IMR-90 (cell line): ENCODE measurements around the gene ZNF358. TPM values are rescaled to one million over a fixed set of nuclear protein-coding genes. Genes with fewer than 3 reads are reported as not detected.

Experiments
- ATAC-seq: fragments of 200-7000 bp; cut with Tn5 transposase; 2 replicates; pipeline ENCODE4 v1.9.1; 2020; ENCODE audit warnings: low read depth, mild to moderate bottlenecking, moderate library complexity
- BruUV-seq: library from RNA; stranded (reverse); fragments of 400-500 nt; replicated peaks from 2 replicates; lab custom pipeline; 2021; lab: Mats Ljungman, UMichigan
- CTCF ChIA-PET: fragments of 300-600 bp; formaldehyde crosslinking; extraction: SDS; loops from one replicate; lab custom pipeline; 2021; ENCODE audit warnings: antibody characterized with exemption; lab: Yijun Ruan, JAX
- POLR2A ChIA-PET: fragments of 300-600 bp; sonication (Branson Sonifier 250); formaldehyde crosslinking; loops from one replicate; lab custom pipeline; 2022; ENCODE audit warnings: antibody characterized with exemption; ENCODE audit not compliant: unreplicated experiment; lab: Charles Lee
- DNase-seq: peaks from one replicate; pipeline ENCODE4 v3.0.0; 2013
- H2AFZ ChIP-seq: replicated peaks from 2 replicates; pipeline ENCODE3; 2013; ENCODE audit warnings: low read length, mild to moderate bottlenecking; ENCODE audit not compliant: poor library complexity
- H2AK5ac ChIP-seq: 2 replicates; pipeline ENCODE4 v1.6.1; 2013; ENCODE audit warnings: low read depth, low read length, inconsistent platforms
- H2AK9ac ChIP-seq: replicated peaks from 2 replicates; pipeline ENCODE3; 2013; ENCODE audit warnings: mild to moderate bottlenecking, low read depth, low read length, moderate library complexity; ENCODE audit not compliant: poor library complexity
- H2BK120ac ChIP-seq: 2 replicates; pipeline ENCODE4 v1.6.1; 2013; ENCODE audit warnings: low read depth, low read length, inconsistent platforms
- H2BK15ac ChIP-seq: 3 replicates; pipeline ENCODE4 v1.6.1; 2013; ENCODE audit warnings: low read depth, low read length, inconsistent platforms
- H2BK20ac ChIP-seq: 2 replicates; pipeline ENCODE4 v1.6.1; 2013; ENCODE audit warnings: low read depth, mild to moderate bottlenecking, inconsistent platforms, low read length, moderate library complexity
- H2BK5ac ChIP-seq: 2 replicates; pipeline ENCODE4 v1.6.1; 2013; ENCODE audit warnings: mild to moderate bottlenecking, low read depth, low read length, inconsistent platforms; ENCODE audit not compliant: poor library complexity, severe bottlenecking
- H3K14ac ChIP-seq: replicated peaks from 2 replicates; pipeline ENCODE4 v1.6.1; 2013; ENCODE audit warnings: low read depth, low read length, inconsistent platforms
- H3K18ac ChIP-seq: 2 replicates; pipeline ENCODE4 v1.6.1; 2013; ENCODE audit warnings: low read depth, low read length, control low read depth
- H3K23ac ChIP-seq: 2 replicates; pipeline ENCODE4 v1.6.1; 2013; ENCODE audit warnings: low read depth, low read length, inconsistent platforms
- H3K27ac ChIP-seq: 2 replicates; pipeline ENCODE4 v1.5.1; 2013; ENCODE audit warnings: mild to moderate bottlenecking, control low read depth, low read length; ENCODE audit not compliant: insufficient read depth
- H3K27me3 ChIP-seq: 2 replicates; pipeline ENCODE4 v1.6.1; 2013; ENCODE audit warnings: low read length; ENCODE audit not compliant: control insufficient read depth, insufficient read depth
- H3K36me3 ChIP-seq: 2 replicates; pipeline ENCODE4 v1.6.1; 2013; ENCODE audit warnings: low read length, mixed read lengths; ENCODE audit not compliant: control insufficient read depth, insufficient read depth
- H3K4ac ChIP-seq: 2 replicates; pipeline ENCODE4 v1.6.1; 2013; ENCODE audit warnings: low read depth, low read length, inconsistent platforms
- H3K4me1 ChIP-seq: 2 replicates; pipeline ENCODE4 v1.6.1; 2013; ENCODE audit warnings: low read length, mixed read lengths; ENCODE audit not compliant: control insufficient read depth, insufficient read depth
- H3K4me2 ChIP-seq: 2 replicates; pipeline ENCODE4 v1.6.1; 2013; ENCODE audit warnings: low read depth, mild to moderate bottlenecking, control low read depth, low read length, moderate library complexity
- H3K4me3 ChIP-seq: 2 replicates; pipeline ENCODE4 v1.5.1; 2013; ENCODE audit warnings: low read depth, mild to moderate bottlenecking, control low read depth, low read length, moderate library complexity; ENCODE audit not compliant: insufficient read depth
- H3K56ac ChIP-seq: 2 replicates; pipeline ENCODE4 v1.6.1; 2013; ENCODE audit warnings: low read length, inconsistent platforms; ENCODE audit not compliant: insufficient read depth; ENCODE audit errors: extremely low read depth
- H3K79me1 ChIP-seq, 2 experiments: 2 replicates each; pipeline ENCODE4 v1.6.1; 2013; ENCODE audit warnings: low read length in 2 of 2, inconsistent platforms in 1 of 2, low read depth in 1 of 2
- H3K9ac ChIP-seq: 2 replicates; pipeline ENCODE4 v1.6.1; 2013; ENCODE audit warnings: low read depth, low read length, control low read depth
- H3K9me1 ChIP-seq: 2 replicates; pipeline ENCODE4 v1.6.1; 2013; ENCODE audit warnings: low read length, inconsistent platforms; ENCODE audit not compliant: insufficient read depth
- H3K9me3 ChIP-seq: 2 replicates; pipeline ENCODE4 v1.6.1; 2013; ENCODE audit warnings: low read length; ENCODE audit not compliant: control insufficient read depth, insufficient read depth
- H4K20me1 ChIP-seq: 2 replicates; pipeline ENCODE4 v1.6.1; 2013; ENCODE audit warnings: low read length, inconsistent platforms; ENCODE audit not compliant: insufficient read depth
- H4K5ac ChIP-seq: 2 replicates; pipeline ENCODE4 v1.6.1; 2013; ENCODE audit warnings: mild to moderate bottlenecking, low read depth, low read length, control low read depth
- H4K8ac ChIP-seq, 2 experiments: 2 replicates each; pipeline ENCODE4 v1.6.1; 2013; ENCODE audit warnings: low read depth in 2 of 2, low read length in 2 of 2, control low read depth in 1 of 2, inconsistent platforms in 1 of 2
- H4K91ac ChIP-seq: 2 replicates; pipeline ENCODE4 v1.6.1; 2013; ENCODE audit warnings: low read depth, low read length, inconsistent platforms; ENCODE audit not compliant: insufficient read depth
- BHLHE40 ChIP-seq: fragments of 150-350 bp; IDR thresholded peaks from 2 replicates; pipeline ENCODE4 v1.6.1; 2016; ENCODE audit warnings: mild to moderate bottlenecking, low read depth, low read length
- CEBPB ChIP-seq: IDR thresholded peaks from 2 replicates; pipeline ENCODE4 v1.6.1; 2012; ENCODE audit warnings: low read depth, low read length, improper control_type of control experiment
- CTCF ChIP-seq: conservative IDR thresholded peaks from 2 replicates; pipeline ENCODE4 v1.5.1; 2012; ENCODE audit warnings: mild to moderate bottlenecking, low read depth, low read length, improper control_type of control experiment
- FOS ChIP-seq: fragments of 150-350 bp; IDR thresholded peaks from 2 replicates; pipeline ENCODE4 v1.6.1; 2016; ENCODE audit warnings: low read depth, low read length
- MAFK ChIP-seq: IDR thresholded peaks from 2 replicates; pipeline ENCODE4 v1.6.1; 2012; ENCODE audit warnings: low read depth, low read length, improper control_type of control experiment
- NFE2L2 ChIP-seq: fragments of 150-350 bp; IDR thresholded peaks from 2 replicates; pipeline ENCODE4 v1.6.1; 2016; ENCODE audit warnings: low read depth, mild to moderate bottlenecking, low read length
- POLR2A ChIP-seq: IDR thresholded peaks from 2 replicates; pipeline ENCODE4 v1.6.1; 2012; ENCODE audit warnings: mild to moderate bottlenecking, low read depth, low read length
- USF2 ChIP-seq: fragments of 150-350 bp; IDR thresholded peaks from 2 replicates; pipeline ENCODE4 v1.6.1; 2017; ENCODE audit warnings: mild to moderate bottlenecking, antibody characterized with exemption, low read length, low read depth
- WGBS, 2 experiments: methylation state at CpG; one replicate each; pipeline versions ENCODE4 v1.1.5 to v1.1.7; 2013; ENCODE audit warnings: missing lambda C conversion rate in 2 of 2; ENCODE audit not compliant: insufficient read length in 1 of 2; ENCODE audit errors: extremely low coverage in 2 of 2; 5-methylcytosine and 5-hydroxymethylcytosine counted together
- dilution Hi-C: fragments of 300-500 bp; cut with HindIII; formaldehyde crosslinking; loops from one replicate; pipeline ENCODE4 v1.14.3; 2018; ENCODE audit warnings: low sequenced_read_pairs; ENCODE audit not compliant: unreplicated experiment
- in situ Hi-C: fragments of 300-500 bp; cut with MboI; formaldehyde crosslinking; loops from 3 replicates; pipeline ENCODE4 v1.14.3; 2019; ENCODE audit warnings: low sequenced_read_pairs, inconsistent platforms, mixed read lengths
- intact Hi-C: fragments of 100-400 bp; cut with micrococcal nuclease; formaldehyde crosslinking; loops from 2 replicates; pipeline ENCODE4 v1.10.0; 2022
- polyA plus RNA-seq, 3 experiments: library from polyadenylated mRNA; depleted of rRNA; stranded (reverse); fragments of >200 nt; gene quantifications; 2 replicates each; pipeline ENCODE4 v1.2.3, GENCODE V29; 2012; ENCODE audit warnings: low replicate concordance in 1 of 3
- total RNA-seq: library from RNA; depleted of rRNA; stranded (reverse); fragments of >200 nt; gene quantifications from 2 replicates; pipeline ENCODE4 v1.2.3, GENCODE V29; 2012
- TF ChIP-seq, protein P1 (sequence below): fragments of 150-350 bp; IDR thresholded peaks from 2 replicates; pipeline ENCODE4 v1.6.1; 2016; ENCODE audit warnings: low read depth, mild to moderate bottlenecking, low read length, moderate library complexity, borderline replicate concordance

Gene ZNF358
- total and polyA plus RNA-seq, 2 of the 4 experiments (the other 2 are of a cell fraction), result 5.4 to 30.7 TPM

DNA sequence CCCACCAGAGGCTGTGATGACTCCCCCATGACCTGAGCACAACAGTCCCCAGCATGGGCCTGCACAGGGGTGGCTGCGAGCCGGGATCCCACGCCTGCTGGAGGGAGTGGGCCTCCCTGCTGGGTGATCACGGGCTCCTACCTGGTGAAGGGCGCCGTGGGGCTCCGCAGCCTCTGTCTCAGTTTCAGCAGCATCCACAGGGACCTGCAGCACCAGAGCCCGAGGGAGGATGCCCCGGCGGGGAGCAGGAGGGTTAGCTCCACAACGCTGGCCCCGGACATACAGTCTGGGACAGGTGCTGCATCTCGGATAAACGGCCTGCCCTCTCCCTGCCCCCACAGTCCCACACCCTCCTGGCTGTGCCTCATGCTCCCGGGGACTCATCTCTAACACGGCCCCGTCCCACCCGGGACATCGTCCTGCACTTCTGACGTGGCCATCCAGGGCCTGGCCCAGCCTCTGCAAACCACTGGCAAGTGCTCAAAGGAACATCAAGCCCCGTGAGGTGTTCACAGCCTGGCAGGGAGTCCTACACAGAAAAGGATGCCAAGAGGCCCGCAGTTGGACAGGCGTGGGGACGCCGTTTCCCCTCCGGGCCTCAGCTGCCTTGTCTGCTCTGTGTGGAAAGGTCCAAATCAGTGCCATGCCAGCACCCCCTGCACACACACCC lies 37.6 kb upstream of the ZNF358 start:
- Histone ChIP-seq H3K4me2 (no peak overlapping the region), H3K9ac (no peak overlapping the region), H3K36me3 (peaks cover 1% of the 10 kb centered on the region; the same call in 1 of the 2 replicates), H3K27ac (no peak overlapping the region), H3K18ac (no peak overlapping the region), H3K56ac (no peak overlapping the region), H2BK15ac (no peak overlapping the region), H4K20me1 (no peaks in the 10 kb centered on the region), H3K23ac (no peak overlapping the region), H3K14ac (no peak overlapping the region), H3K4me3 (no peak overlapping the region), H3K4me1 (peaks cover 2% of the 10 kb centered on the region; the same call in 1 of the 2 replicates), H3K9me1 (no peaks in the 10 kb centered on the region), H2BK120ac (no peak overlapping the region), H3K9me3 (no peaks in the 10 kb centered on the region; the same call in 1 of the 2 replicates), H2AFZ (peak overlapping the region; percentile 8), H2AK5ac (no peak overlapping the region), H3K4ac (no peak overlapping the region), H4K5ac (no peak overlapping the region), H4K8ac (no peak overlapping the region), H3K79me1 (no peaks in the 10 kb centered on the region), H3K27me3 (no peaks in the 10 kb centered on the region), H2AK9ac (no peak overlapping the region), H2BK20ac (no peak overlapping the region), H2BK5ac (no peak overlapping the region), H4K91ac (no peak overlapping the region)
- intact Hi-C loops (no loop called here), dilution Hi-C loops (no loop called here), in situ Hi-C loops (no loop called here)
- WGBS, 2 experiments, result 64% methylated on average over 8 of the region's 26 CpGs; no CpG with 5 or more reads in 1 of the 2 experiments
- POLR2A ChIA-PET, result no interaction called here
- CTCF ChIA-PET, result no interaction called here
- DNase-seq (no peak), ATAC-seq (no peak)
- TF ChIP-seq MAFK (no peak), CEBPB (no peak), USF2 (no peak), FOS (no peak), POLR2A (no peak), BHLHE40 (no peak), CTCF (no peak), NFE2L2 (no peak)
- TF ChIP-seq, protein P1, sequence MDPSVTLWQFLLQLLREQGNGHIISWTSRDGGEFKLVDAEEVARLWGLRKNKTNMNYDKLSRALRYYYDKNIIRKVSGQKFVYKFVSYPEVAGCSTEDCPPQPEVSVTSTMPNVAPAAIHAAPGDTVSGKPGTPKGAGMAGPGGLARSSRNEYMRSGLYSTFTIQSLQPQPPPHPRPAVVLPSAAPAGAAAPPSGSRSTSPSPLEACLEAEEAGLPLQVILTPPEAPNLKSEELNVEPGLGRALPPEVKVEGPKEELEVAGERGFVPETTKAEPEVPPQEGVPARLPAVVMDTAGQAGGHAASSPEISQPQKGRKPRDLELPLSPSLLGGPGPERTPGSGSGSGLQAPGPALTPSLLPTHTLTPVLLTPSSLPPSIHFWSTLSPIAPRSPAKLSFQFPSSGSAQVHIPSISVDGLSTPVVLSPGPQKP, result no peak
- BruUV-seq, result no TSS peak
